GM03348 (cell line): ENCODE measurements around the gene GCC2.
"Not testable (repeated sequence)": the region's sequence is repeated elsewhere in the genome, so short reads cannot be mapped to it uniquely, and the experiment has no call there.

ENCODE experiments used
- DNase-seq: peaks from one replicate; pipeline ENCODE4 v3.0.0; 2012; ENCODE audit warnings: low spot score

Gene GCC2

DNA sequence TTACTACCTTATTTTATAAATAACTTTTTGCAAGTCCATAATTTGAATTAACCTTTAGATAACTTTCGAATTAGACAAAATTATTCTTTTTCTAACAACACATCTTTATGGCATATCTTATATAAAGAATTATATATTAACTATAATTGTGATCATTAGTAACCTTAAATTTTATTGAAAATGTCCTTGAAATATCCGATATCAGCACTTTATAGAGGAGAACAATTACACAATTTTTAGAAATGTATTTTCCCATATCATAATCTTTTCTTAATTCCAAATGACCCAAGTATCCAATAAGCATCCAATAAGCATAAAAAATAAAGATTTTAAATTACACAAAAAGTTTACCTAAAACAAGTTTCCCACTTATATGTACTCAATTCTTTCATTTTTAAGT, 7.3 kb upstream of the GCC2 start:
- DNase-seq = no peak

- no peak for DNase-seq
Observed at GRCh38 chr2:108444941-108445840, 3.8 kb upstream of the GCC2 start.

DNA sequence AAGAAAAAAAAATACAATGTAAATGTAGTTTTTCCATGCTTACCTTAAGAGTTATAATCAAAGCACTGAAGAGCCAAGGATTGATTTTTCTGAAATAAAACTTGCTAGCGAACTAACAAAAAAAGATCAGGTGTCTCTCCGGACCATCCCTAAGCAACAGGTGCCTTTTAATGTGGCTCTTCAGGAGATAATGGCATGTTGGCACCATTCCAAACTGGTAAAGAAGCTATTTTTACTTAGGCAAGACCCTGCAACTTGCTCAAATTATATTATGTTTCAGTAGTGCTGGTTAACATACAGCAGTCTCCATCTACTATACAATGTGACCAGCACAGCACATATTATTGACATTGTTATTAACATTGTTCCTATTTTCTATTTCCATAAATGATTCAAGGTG, 2.3 kb upstream of the GCC2 start:
- no peak for DNase-seq

DNA sequence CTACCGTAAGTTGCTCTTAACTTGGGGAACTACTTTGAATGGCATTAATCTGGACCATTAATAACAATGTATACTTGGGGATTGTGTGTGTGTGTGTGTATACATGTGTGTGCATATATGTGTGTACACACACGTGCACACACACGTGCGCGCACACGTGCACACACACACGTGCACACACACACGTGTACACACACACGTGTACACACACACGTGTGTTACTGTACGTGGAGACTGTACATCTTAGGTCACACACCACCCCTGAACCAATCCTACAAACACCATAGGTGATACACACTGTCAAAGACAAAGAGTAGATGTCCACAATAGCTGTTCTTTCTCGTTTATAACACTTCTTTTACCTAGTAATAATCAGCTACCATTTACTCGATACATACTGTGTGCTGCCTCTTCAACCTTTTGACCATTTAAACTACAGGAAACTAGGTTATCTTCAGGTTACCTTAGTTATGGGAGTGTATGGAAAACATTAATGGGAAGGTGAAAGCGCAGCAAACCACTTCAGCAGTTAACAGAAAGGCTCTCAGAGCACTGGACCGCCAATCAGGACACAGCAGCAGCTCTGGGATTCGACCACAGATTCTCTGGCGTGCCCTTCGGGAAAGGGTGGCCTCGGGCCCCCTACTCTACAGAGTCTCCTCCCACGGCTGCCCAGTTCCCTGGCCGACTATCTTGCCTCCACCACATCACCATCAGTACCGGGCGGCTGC, 894 bp upstream of the GCC2 start:
- DNase-seq = no peak

DNA sequence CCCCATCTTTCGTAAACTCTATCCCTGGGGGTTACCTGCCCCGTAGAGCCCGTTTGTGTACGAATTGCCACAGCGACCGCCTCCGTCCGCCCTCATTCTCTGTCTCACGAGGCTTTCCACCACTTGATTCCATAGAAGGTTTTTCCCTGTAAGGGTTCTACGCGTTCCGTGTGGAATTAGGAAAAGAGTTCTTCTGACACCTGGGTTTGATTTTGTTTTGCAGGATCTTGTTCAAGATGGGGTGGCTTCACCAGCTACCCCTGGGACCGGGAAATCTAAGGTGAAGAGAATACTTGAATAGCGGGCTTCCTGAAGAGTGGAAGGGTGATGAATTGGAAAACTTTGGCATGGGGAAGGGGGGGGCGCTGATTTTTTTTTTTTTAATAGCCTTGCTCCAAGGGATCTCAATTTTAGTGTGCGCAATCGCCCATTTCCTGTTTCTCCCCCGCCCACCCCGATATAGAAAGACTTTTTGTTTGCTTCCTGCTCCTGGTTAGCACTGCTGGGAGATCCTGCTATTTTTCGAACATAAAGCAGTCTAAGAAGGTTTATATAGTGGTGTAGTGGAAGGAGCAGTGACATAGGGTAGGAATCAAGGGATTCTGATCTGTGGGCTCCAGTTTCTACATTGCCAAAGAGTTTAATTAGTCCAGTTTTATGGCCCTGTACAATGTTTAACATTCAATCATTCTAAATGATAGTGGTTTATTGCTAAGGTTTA, 564 bp downstream of the GCC2 start:
- DNase-seq = peak; percentile 57

DNA sequence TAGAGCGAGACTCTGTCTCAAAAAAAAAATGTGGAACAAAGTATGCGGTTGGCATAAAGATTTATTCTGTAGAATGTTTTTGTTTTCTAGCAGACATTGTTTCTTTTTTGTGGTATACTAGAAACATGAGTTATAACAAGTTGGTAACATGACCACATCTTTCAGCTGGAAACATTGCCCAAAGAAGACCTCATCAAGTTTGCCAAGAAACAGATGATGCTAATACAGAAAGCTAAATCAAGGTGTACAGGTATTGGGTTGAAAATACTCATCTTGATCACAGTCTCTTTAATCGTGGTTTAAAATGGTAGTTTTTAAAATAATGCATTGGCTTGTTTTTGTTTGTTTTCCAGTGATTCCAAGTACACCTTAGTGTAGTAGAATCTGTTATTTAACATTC, 1.9 kb downstream of the GCC2 start:
- no peak for DNase-seq

DNA sequence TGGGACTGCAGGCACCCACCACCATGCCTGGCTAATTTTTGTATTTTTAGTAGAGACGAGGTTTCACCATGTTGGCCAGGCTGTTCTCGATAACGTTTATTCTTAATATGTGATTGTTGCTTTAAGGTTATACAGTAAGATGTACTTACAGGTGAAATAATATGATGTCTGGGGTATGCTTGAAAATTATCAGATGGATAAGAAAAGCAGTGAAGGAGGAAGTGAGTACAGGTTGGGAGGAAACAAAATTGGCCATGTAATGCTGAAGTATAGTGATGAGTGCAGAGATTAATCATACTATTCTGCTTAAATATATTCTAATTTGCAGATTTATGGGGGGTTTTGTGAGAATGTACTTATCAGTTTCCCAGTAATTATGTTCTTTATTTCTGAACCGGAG, 3.0 kb downstream of the GCC2 start:
- DNase-seq = no peak

DNA sequence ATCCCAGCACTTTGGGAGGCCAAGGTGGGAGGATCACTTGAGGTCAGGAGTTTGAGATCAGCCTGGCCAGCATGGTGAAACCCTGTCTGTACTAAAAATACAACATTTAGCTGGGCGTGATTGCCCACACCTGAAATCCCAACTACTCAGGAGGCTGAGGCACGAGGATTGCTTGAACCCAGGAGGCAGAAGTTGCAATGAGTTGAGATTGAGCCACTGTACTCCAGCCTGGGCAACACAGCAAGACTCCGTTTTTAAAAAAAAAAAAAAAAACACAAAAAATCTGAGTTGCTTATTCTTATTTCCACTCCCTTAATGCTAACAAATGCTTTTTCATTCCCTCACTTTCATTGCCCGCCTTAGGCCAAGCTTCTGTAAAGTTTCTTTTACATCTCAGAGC, 4.5 kb downstream of the GCC2 start:
- DNase-seq = not testable (repeated sequence)

GRCh38 chr2:108454440-108454839, 5.4 kb downstream of the GCC2 start:
- DNase-seq = no peak

GRCh38 chr2:108455571-108455970, 6.6 kb downstream of the GCC2 start:
- DNase-seq = no peak

DNA sequence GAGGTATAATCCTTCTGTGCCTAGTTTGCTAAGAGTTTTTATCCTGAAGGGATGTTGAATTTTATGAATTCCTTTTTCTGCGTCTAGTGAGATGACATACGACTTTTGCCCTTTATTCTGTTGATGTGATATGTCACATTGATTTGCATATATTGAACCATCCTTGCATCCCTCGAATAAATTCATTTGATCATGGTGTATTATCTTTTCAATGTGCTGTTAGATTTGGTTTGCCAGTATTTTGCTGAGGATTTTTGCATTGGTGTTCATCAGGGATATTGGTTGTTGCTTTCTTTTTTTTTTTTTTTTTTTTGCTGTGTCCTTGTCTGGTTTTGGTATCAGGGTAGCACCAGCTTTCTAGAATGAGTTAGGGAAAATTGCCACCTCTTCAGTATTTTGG, 9.1 kb downstream of the GCC2 start:
- no peak for DNase-seq

GRCh38 chr2:108459441-108459840, 10.4 kb downstream of the GCC2 start:
- no peak for DNase-seq

GRCh38 chr2:108460345-108461037, 11.5 kb downstream of the GCC2 start:
- no peak for DNase-seq

GRCh38 chr2:108477099-108477498, 28.1 kb downstream of the GCC2 start:
- no peak for DNase-seq

DNA sequence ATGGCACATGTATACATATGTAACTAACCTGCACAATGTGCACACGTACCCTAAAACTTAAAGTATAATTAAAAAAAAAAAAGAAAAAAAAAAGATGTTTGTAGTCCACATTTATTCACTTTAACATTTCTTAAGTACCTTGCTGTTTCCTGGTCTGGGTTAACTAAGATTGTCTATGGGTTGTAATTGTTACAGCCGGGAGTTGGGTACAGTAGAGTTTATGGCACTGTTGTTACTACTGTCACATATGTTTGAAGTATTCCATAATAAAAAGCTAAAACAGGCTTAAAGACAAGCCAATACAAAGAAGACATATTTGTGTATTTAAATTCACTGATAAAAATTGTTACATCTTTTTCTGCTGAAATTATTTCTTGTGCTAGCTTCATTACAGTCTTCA, 36.2 kb downstream of the GCC2 start:
- no peak for DNase-seq

GRCh38 chr2:108490506-108491122, 41.6 kb downstream of the GCC2 start:
- DNase-seq = no peak

- no peak for DNase-seq
Observed at GRCh38 chr2:108491848-108492247, 42.8 kb downstream of the GCC2 start.

DNA sequence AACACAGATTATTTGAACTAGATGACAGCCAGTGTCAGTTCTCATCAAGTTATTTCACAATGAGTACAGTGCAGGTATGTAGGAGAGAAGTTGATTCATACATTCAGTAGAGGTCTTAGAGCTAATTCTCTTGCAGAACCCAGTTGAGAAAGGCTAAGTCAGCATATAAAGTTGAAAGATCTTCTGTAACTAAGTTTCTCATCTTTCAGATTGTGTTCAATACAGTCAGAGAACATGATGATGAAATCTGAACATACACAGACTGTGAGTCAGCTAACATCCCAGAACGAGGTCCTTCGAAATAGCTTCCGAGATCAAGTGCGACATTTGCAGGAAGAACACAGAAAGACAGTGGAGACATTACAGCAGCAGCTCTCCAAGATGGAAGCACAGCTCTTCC, 43.4 kb downstream of the GCC2 start:
- peak; percentile 78 for DNase-seq

GRCh38 chr2:108496167-108496566, 47.2 kb downstream of the GCC2 start:
- DNase-seq = not testable (repeated sequence)

DNA sequence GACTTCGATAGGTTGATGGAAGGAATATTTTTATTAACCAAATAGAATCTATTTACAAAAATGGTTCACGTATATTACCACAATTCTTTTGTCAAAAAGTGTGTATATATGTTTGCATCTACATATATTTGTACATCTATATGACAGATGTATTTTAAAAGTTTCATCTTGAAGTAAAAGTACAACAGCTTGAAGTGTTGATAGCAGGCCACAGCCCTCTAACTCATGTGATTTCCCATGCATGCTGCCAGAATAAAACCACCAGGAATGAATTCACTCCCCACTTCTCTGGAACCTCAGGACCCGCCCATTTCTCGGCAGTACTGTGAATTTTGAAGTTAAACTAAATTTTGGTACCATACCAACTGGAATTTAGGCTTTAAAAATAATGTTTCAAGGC, 58.6 kb downstream of the GCC2 start:
- DNase-seq = peak; percentile 7

DNA sequence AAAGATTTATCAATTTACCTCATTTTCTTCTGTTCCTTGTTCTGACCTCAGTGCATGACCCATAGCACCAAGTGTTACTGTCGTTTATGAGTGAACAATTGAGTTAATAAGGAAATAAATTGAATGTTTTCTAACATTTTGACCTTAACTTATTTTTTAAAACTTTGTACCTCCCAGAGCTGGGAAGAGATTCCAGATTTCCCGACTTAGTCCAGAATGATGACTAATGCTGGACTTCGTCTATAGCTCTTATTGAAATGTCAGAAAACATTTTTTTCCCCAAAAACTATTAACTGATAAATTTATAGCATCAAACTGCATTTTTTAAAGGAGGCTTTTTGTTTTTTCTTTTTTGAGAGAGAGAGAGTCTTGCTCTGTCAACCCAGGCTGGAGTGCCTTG, 63.4 kb downstream of the GCC2 start:
- DNase-seq = not testable (repeated sequence)

DNA sequence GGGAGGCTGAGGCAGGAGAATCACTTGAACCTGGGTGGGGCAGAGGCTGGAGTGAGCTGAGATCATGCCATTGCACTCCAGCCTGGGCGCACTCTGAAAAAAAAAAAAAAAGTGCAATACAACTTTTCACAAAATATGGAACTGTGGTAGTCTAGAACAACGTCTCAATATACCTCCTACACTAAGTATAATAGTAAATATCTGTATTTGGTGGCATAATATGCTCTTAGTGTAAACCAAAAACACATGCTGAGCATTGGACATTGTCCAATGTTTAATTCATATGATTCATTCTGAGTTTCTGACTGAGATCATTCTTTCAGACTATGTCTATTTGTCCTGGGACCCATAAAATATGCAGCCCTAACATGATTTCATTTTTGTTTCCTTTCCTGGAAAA, 65.5 kb downstream of the GCC2 start:
- DNase-seq = not testable (repeated sequence)
